ENCODE measurements around the gene ABHD5. TPM values are rescaled to one million over a fixed set of nuclear protein-coding genes. Genes with fewer than 3 reads are reported as not detected.

The ABHD5 gene
- total and polyA plus RNA-seq, 2 of the 13 experiments (the other 11 are each of a cell fraction or from before 2014, with no cell fraction given) = 4.5 to 13.3 TPM

GRCh38 chr3:43647331-43648166 lies 43.2 kb upstream of the ABHD5 start (continued):
- TF ChIP-seq, protein P1, sequence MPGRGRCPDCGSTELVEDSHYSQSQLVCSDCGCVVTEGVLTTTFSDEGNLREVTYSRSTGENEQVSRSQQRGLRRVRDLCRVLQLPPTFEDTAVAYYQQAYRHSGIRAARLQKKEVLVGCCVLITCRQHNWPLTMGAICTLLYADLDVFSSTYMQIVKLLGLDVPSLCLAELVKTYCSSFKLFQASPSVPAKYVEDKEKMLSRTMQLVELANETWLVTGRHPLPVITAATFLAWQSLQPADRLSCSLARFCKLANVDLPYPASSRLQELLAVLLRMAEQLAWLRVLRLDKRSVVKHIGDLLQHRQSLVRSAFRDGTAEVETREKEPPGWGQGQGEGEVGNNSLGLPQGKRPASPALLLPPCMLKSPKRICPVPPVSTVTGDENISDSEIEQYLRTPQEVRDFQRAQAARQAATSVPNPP (CRISPR knock-in tag; IDR thresholded peaks at IDR 0.05) = no peak

DNA sequence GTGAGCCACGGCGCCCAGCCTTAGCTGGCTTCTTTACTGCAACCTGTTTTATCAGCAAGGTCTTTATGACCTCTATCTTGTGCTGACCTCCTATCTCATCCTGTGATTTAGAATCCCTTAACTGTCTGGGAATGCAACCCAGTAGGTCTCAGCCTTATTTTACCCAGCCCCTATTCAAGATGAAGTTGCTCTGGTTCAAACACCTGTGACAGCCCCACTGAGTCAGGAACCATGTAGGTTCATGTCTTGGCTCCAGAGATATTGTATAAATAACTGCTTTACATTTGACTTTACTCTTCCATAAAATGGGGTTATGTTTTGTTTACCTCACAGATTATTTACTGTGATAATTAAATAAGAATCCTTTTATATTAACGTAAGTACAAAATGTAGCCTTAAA lies 41.8 kb upstream of the ABHD5 start:
- TF ChIP-seq KLF12 (CRISPR knock-in tag; IDR thresholded peaks at IDR 0.05; ENCODE audit: borderline replicate concordance) = no peak
- TF ChIP-seq ZNF777 (CRISPR knock-in tag; IDR thresholded peaks at IDR 0.05) = no peak
- no peak for TF ChIP-seq ZNF460 (CRISPR knock-in tag; IDR thresholded peaks at IDR 0.05; ENCODE audit: borderline replicate concordance)
- no peak for TF ChIP-seq ZFP90 (CRISPR knock-in tag; IDR thresholded peaks at IDR 0.05; ENCODE audit: borderline replicate concordance)
- TF ChIP-seq STAT5B (CRISPR knock-in tag; IDR thresholded peaks at IDR 0.05) = no peak
- in situ Hi-C loops (cut with HindIII; ENCODE audit: extremely low pct_ligation_motif_present, low pct_unique_long_range_greater_than_20kb) = no loop called here
- H3K27ac ChIP-seq (ENCODE audit: extremely low read length, insufficient read depth, low read length) = no peak overlapping the region
- H3K4me2 ChIP-seq (ENCODE audit: low read depth, low read length) = no peak overlapping the region
- no peak overlapping the region for H3K9ac ChIP-seq (ENCODE audit: insufficient read depth, low read depth, low read length)
- H3K79me2 ChIP-seq (ENCODE audit: insufficient read depth, low read length) = no peaks in the 10 kb centered on the region
- H3K36me3 ChIP-seq (replicated peaks in 1 of 2; ENCODE audit: control insufficient read depth in 1 of 2, insufficient read depth in 2 of 2, low read length in 2 of 2) = no peaks in the 10 kb centered on the region
- no peak overlapping the region for H3K4me3 ChIP-seq (replicated peaks in 1 of 3; ENCODE audit: insufficient read depth in 1 of 3, low read depth in 2 of 3, low read length in 3 of 3)
- intact Hi-C loops (cut with micrococcal nuclease; ENCODE audit: unreplicated experiment) = no loop called here
- no peaks in the 10 kb centered on the region for H4K20me1 ChIP-seq (ENCODE audit: insufficient read depth, low read length)
- H3K27me3 ChIP-seq (ENCODE audit: control insufficient read depth in 1 of 2, insufficient read depth in 2 of 2, low read length in 2 of 2) = no peaks in the 10 kb centered on the region
- ATAC-seq (no peak), DNase-seq (ENCODE audit: low spot score) (no peak), FAIRE-seq (no peak)
- no peak overlapping the region for H2AFZ ChIP-seq (ENCODE audit: low read length)
- no peaks in the 10 kb centered on the region for H3K9me3 ChIP-seq (ENCODE audit: low read length)
- ChIA-PET CTCF (ENCODE audit: low intra/inter-chr PET ratio, low total read pairs) (no interaction called here), POLR2A (no interaction called here)
- WGBS (ENCODE audit: low lambda C conversion rate) = 69% methylated on average over 3 of the region's 3 CpGs
- no TSS peak for BruUV-seq (replicated peaks)
- H3K4me1 ChIP-seq (ENCODE audit: insufficient read depth, low read length) = peaks cover 14% of the 10 kb centered on the region; the same call in 1 of the 2 replicates

Measured in HepG2 (cell line).